C4-2B (cell line): Measurements from ENCODE around the gene NTF3.
"Not testable (repeated sequence)": the region's sequence is repeated elsewhere in the genome, so short reads cannot be mapped to it uniquely, and the experiment has no call there.

Experiments used
- H3K27ac ChIP-seq: fragments of 450-650 bp; 2 replicates; pipeline ENCODE4 v1.5.1; 2017
- ZFX ChIP-seq: fragments of 450-650 bp; IDR thresholded peaks from 2 replicates; pipeline ENCODE4 v1.6.1; 2017
- TF ChIP-seq, protein P1 (sequence below): fragments of 450-650 bp; conservative IDR thresholded peaks from 2 replicates; pipeline ENCODE4 v1.5.1; 2017; ENCODE audit warnings: mild to moderate bottlenecking

The NTF3 gene

DNA sequence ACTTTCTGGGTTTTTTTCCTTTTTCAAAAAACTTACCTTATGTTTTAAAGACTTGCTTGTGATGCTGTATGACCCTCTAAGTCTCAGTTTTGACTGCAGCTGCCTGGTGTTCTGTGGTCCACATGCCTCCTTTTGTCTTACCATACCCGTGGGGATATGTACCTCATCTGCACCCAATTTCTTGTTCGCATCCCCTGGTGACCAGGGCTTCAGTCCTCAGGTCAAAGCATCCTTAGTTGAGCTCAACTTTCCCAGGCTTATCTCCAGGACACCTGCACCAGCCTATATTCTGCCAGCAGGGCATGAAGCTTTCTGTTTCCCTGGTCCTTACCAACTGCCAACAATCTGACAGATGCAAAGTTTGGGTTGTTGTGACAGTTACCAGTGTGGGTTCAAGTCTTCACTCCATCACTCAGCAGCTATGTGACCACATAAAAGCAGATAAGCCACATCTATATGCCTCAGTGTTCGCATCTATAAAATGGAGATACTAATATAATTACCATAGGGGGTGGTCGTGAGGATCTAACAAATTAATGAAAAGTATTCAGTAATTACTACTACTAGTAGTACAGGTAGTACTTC lies 94.0 kb downstream of the NTF3 start:
- no peak overlapping the region for H3K27ac ChIP-seq
- TF ChIP-seq, protein P1, sequence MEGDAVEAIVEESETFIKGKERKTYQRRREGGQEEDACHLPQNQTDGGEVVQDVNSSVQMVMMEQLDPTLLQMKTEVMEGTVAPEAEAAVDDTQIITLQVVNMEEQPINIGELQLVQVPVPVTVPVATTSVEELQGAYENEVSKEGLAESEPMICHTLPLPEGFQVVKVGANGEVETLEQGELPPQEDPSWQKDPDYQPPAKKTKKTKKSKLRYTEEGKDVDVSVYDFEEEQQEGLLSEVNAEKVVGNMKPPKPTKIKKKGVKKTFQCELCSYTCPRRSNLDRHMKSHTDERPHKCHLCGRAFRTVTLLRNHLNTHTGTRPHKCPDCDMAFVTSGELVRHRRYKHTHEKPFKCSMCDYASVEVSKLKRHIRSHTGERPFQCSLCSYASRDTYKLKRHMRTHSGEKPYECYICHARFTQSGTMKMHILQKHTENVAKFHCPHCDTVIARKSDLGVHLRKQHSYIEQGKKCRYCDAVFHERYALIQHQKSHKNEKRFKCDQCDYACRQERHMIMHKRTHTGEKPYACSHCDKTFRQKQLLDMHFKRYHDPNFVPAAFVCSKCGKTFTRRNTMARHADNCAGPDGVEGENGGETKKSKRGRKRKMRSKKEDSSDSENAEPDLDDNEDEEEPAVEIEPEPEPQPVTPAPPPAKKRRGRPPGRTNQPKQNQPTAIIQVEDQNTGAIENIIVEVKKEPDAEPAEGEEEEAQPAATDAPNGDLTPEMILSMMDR, result no peak
- TF ChIP-seq ZFX, result no peak

DNA sequence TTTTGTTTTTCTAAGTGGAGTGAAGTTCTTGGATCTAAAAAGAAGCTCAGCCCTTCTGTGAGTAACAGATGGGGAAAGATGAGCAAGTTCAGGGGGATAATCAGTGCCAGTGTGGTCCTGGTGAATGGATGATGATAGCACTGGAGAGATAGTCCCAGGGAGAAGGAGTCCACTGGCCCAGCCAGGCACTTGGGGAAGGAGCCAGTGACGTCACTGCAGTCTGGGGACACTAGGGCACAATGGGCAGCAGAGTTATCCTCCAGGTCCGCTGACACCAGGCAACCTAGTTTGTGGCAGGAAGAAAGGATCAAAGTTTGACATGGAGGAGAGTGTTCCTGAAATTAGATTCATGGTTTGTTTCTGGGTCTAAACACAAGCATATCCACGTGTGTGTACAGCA lies 101.5 kb downstream of the NTF3 start:
- H3K27ac ChIP-seq, result no peak overlapping the region
- TF ChIP-seq ZFX, result no peak
- TF ChIP-seq, protein P1, result no peak

DNA sequence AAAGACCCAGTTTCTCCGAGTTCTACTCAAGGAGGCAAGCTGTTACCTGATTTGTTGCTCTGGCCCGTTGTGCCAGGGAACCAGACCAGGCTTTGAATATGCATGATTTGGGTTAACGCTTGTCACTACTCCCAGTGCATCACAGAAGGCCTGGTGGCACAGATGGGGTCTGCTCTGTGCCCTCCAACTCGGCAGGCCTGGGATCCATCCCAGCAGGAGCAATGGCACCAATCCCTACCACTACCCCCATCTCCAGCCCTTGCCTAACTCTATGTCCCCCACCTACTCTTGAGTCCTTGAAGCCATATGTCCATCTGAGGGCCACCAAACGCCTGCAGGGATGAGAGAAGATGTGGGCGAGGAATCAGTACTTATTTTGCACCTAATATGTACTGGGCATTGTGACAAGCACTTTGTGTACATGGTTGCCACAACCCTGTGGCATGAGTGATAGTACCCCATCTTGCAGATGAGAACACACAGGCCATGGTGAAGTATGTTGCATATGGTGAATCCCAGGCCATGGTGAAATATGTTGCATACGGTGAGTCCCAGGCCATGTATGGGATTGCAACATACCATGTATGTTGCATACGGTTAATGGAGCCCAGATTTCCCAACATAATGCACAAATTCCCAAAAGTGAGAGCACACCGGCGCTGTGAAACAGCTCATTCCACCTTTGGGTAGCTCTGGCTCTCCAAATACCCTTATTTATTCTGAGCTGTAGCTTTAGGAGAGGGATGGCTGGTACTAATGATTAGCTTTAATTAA lies 102.7 kb downstream of the NTF3 start:
- no peak for TF ChIP-seq ZFX
- TF ChIP-seq, protein P1, result no peak
- no peak overlapping the region for H3K27ac ChIP-seq

DNA sequence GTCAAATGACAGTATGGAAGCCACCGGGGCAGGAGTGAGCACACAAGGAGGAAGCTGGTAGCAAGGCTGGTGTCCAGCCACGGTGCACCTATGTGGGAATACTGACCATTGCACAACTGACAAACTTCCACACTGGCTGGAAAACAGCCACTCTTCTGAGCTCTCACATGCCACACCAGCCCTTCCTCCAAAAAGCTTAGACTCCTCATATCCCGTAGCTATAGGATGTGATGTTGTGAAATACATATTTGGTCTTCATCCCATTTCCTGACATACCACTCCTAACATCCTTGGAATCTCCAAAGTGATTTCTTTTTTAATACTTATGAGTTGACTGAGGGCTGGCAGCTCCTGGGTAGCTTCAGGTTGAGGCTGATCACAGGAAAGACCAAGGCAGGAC lies 103.6 kb downstream of the NTF3 start:
- TF ChIP-seq ZFX, result no peak
- TF ChIP-seq, protein P1, result no peak
- H3K27ac ChIP-seq, result no peak overlapping the region

DNA sequence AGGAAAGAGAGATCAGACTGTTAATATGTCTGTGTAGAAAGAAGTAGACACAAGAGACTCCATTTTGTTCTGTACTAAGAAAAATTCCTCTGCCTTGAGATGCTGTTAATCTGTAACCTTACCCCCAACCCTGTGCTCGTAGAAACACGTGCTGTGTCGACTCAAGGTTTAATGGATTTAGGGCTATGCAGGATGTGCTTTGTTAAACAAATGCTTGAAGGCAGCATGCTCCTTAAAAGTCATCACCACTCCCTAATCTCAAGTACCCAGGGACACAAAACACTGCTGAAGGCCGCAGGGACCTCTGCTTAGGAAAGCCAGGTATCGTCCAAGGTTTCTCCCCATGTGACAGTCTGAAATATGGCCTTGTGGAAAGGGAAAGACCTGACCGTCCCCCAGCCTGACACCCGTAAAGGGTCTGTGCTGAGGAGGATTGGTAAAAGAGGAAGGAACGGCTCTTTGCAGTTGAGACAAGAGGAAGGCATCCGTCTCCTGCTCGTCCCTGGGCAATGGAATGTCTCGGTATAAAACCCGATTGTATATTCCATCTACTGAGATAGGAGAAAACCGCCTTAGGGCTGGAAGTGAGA lies 105.2 kb downstream of the NTF3 start:
- H3K27ac ChIP-seq, result not testable (repeated sequence)

DNA sequence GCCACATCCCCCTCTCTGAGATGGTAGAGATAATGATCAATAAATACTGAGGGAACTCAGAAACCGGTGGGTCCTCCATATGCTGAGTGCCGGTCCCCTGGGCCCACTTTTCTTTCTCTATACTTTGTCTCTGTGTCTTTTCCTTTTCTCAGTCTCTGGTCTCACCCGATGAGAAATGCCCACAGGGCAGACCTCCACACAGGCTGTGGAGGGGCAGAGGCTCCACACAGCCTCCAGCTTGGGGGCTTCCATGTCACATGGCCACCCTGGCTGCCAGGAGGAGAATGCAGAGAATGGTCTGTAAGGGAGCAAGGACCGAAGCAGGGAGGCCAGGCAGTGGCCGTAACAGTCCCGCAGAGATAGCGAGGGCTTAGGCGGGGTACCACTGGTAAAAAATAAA lies 105.9 kb downstream of the NTF3 start:
- TF ChIP-seq, protein P1, result no peak
- no peak for TF ChIP-seq ZFX
- no peak overlapping the region for H3K27ac ChIP-seq
